Activated T-cell treated with anti-CD3 and anti-CD28 coated beads, Interleukin-2, amount 50 U/mL, for 48 hours (primary cell): Measurements from ENCODE around the gene CHST15.
"Not testable (repeated sequence)": the region's sequence is repeated elsewhere in the genome, so short reads cannot be mapped to it uniquely, and the experiment has no call there.

Experiments
- DNase-seq, 2 experiments: peaks; one replicate each; pipeline ENCODE4 v3.0.0-alpha.2; 2020

CHST15 gene

DNA sequence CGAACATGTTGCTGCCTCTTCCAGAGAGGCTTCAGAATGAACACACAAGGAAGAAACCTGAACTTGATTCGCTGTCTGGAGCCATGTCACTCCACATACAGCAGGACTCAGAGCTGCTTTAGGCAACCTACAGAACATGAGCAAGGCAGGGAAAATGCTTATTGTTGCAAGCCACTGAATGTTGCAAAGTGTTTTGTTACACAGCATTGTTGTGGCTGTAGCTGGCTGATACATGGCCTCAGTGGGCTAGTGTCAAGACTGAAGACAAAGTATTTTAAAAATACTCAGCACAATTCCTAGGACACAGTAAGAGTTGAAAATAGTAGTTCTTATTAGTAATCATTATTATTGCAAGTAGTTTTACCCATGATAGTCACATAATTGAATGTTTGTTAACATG is 3.1 kb upstream of the CHST15 start:
- no peak for DNase-seq

DNA sequence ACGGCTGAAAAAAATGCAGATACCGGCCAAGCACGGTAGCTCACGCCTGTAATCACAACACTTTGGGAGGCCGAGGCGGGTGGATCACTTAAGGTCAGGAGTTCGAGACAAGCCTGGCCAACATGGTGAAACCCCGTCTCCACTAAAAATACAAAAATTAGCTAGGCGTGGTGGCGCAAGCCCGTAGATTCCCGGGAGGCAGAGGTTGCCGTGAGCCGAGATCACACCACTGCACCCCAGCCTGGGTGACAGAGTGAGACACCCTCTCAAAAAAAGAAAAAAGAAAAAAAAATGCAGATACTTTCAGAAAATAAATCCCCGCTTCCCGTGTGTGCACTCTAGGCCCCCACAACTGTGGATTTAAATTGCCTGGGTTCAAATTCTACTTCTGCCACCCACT is 2.4 kb upstream of the CHST15 start:
- not testable (repeated sequence) for DNase-seq

GRCh38 chr10:124095096-124095495 is 1.7 kb upstream of the CHST15 start:
- no peak for DNase-seq

- DNase-seq = no peak
Observed at GRCh38 chr10:124094419-124094785, 1.0 kb upstream of the CHST15 start.

DNA sequence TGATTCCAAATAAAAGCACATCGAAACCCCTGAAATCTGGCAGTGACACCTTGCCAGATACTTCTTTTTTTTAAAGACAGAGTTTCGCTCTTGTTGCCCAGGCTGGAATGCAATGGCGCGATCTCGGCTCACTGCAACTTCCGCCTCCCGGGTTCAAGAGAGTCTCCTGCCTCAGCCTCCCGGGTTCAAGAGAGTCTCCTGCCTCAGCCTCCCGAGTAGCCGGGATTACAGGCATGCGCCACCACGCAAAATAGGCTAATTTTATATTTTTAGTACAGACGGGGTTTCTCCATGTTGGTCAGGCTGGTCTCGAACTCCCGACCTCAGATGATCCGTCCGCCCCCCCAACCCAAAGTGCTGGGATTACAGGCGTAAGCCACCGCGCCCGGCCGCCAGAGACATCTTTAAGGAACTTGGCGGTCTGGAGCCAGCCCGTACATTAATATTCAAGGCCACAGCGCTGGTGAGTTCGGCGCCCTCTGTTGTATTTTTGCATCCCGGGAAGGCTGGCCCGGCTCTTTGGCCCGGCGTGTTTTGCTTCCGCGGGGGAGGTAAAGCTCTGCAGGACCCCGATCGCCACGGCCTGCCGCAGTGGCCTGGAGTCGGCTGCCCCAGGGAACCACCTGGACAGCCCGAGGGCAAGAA is 498 bp upstream of the CHST15 start:
- not testable (repeated sequence) for DNase-seq

DNA sequence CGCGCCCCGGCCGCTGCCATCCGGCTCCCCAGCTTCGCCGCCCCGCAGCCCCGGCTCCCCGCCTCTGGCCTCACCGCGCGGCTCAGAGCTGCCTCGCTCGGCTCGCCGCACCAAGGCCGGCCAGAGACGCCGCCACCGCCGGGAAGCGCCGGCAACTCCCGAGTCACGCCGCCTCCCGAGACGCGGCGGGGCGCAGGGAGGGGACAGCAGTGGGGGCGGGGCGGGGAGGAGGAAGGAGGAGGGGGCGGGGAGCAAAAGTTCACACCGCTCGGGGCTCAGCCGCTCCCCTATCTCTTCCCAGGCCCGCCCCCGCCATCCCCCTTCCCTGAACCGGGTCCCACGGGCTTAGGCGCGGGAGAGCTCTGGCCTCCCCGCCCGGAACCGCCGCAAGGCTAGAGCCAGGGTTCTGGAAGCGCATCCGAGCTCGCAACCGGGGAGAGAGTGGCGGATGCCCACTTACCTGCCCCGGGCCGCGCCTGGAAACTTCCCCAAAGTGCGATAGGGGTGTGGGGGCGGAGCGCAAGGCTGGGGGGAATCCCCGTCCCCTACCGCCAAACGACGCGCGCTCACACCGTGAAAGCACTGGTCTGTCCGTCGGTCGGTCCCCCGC is 1.0 kb downstream of the CHST15 start:
- DNase-seq = peak; percentile 45 to 58

- DNase-seq = peak in 1 of 2 experiments; percentile 19
Observed at GRCh38 chr10:124091646-124092249, 1.6 kb downstream of the CHST15 start.

DNA sequence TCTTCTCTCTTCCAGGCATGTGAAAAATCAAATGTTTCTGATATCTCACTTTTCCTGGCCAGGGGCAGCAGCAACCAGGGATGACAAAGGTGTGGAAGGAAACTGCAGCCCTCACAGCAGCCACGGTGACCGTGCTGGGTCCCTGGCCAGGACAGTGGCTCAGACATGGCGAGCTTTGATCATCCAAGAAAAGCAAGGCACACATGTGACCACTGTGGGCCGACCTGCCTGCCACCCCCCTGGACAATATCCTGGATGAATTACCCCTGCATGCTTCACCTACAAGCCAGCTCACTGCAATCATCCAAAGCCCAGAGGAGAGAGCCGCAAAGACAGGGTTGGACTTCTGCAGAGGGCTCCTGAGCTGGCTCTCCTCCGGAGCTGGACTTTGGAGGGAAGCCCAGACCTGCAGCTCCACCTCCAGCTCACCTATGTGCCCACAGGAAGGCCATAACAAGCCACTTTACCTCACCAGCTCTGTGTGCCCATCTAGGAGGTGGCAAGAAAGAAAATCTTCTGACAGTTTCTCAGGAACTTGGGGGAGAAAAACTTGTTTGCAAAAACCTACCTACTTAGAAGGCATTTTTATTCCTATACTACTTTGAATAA is 2.7 kb downstream of the CHST15 start:
- DNase-seq = no peak

GRCh38 chr10:124089859-124090258 is 3.5 kb downstream of the CHST15 start:
- DNase-seq = no peak

- DNase-seq = no peak
Observed at GRCh38 chr10:124088915-124089314, 4.5 kb downstream of the CHST15 start.

GRCh38 chr10:124087672-124088634 is 5.4 kb downstream of the CHST15 start:
- no peak for DNase-seq

GRCh38 chr10:124086787-124087671 is 6.4 kb downstream of the CHST15 start:
- no peak for DNase-seq

DNA sequence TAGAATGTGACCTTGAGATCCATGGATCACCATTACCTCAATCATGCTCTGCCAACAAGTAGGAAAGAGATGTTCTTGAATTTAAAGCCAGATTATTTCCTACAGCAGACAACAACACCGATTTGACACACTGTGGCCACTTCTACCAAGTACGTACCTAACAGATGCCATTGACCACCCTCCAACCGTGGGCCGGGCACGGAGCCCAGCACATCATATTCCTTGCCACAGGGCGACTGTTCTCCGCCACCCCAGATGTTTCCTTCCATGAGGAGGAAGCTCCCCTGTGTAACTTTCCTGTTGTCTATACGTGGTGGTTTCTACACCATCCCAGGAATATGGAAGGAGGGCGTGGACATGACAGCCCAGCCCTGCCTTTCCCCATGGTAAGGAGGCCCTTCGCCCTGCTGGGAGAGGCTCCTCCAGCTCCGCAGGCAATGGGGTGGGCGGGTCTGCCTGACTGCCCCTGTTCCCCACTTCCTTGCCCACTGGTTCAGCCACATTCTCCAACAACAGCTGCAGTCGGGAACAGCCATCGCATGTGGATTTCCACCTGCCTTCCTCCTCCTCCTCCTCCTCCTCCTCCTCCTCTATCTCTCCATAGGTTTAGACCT is 7.2 kb downstream of the CHST15 start:
- no peak for DNase-seq

GRCh38 chr10:124085680-124086079 is 7.7 kb downstream of the CHST15 start:
- no peak for DNase-seq

DNA sequence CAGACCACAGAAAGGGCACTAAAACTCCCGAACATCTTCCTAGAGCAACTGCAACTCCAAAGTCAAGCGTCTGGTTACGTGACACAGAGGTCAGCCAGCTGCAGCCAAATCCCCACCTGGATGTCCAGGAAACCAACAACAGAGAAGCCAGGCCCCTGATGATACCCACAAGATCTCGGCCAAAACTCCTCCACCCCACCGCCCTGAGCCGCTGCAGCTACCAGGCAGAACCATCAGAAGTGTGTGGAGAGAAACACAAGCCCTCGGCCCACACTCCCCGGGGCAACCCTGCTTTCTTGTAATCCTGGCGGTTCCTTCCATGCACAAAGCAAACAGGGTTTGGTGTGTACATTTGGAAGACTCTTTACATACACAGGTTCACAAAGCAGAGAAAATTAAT is 8.7 kb downstream of the CHST15 start:
- DNase-seq = no peak

- DNase-seq = no peak
Observed at GRCh38 chr10:124083740-124084397, 9.5 kb downstream of the CHST15 start.

GRCh38 chr10:124083047-124083739 is 10.2 kb downstream of the CHST15 start:
- no peak for DNase-seq

DNA sequence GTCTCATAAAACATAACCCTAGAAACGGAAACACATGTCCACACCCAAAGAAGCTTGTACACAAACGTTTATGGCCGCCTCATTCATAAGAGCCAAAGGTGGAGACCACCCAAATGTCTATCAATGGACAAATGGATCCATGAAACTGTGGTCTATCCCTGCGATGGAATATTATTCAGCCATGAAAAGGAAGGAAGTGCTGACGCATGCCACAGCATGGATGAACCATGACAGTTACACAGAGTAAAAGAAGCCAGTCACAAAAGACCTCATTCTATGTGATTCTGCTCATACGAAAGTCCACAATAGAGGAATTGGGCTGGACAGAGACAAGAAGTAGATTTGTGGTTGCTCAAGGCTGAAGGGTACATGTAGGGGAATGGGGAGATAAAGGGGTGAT is 10.8 kb downstream of the CHST15 start:
- no peak for DNase-seq

DNA sequence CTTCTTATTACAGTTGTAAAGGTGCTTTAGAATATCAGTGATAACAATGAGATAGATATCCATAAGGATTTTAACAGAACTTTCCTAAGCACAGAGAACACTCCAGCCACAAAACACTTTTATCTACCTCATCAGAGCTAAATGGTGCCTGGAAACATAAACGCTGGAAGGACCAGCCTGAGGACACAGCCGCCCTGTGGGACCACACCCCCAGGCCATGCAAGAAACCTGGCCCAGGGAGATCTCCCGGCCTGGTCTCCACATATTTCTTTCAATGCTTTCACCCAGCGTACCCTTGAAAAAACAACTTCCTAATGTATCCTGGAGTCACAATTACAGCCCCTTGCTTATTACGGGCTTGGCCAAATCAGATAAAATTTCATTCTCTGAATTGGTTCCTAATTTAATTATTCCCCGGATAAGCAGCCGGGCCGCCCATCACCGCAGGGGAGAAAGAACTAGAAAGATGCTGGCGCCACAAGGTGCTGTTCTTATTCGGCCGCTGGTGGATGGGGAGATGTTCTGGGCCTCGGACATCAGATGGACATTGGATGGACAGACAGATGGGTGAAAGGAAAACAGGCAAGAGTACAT is 11.8 kb downstream of the CHST15 start:
- no peak for DNase-seq

- DNase-seq = no peak
Observed at GRCh38 chr10:124079864-124080263, 13.5 kb downstream of the CHST15 start.
